HUDEP-2 (cell line): ENCODE results near the gene MRPL48.
"Not testable (repeated sequence)": the region's sequence is repeated elsewhere in the genome, so short reads cannot be mapped to it uniquely, and the experiment has no call there.

Experiments used
- DNase-seq, 76 experiments: peaks; one replicate each; lab custom pipeline; 2025; ENCODE audit not compliant: unreplicated experiment in 76 of 76; lab: John Stamatoyannopoulos, UW

Gene MRPL48

DNA sequence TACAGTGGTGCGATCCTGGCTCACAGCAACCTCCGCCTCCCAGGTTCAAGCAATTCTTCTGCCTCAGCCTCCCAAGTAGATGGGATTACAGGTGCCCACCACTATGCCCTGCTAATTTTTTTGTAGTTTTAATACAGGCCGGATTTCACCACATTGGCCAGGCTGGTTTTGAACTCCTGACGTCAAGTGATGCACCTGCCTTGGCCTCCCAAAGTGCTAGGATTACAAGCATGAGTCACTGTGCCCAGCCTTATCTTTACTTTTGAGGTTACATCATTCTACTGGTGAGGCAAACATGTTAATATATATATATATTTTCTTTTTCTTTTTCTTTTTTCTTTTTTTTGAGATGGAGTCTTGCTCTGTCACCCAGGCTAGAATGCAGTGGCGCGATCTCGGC, 16.9 kb upstream of the MRPL48 start:
- not testable (repeated sequence) for DNase-seq

DNA sequence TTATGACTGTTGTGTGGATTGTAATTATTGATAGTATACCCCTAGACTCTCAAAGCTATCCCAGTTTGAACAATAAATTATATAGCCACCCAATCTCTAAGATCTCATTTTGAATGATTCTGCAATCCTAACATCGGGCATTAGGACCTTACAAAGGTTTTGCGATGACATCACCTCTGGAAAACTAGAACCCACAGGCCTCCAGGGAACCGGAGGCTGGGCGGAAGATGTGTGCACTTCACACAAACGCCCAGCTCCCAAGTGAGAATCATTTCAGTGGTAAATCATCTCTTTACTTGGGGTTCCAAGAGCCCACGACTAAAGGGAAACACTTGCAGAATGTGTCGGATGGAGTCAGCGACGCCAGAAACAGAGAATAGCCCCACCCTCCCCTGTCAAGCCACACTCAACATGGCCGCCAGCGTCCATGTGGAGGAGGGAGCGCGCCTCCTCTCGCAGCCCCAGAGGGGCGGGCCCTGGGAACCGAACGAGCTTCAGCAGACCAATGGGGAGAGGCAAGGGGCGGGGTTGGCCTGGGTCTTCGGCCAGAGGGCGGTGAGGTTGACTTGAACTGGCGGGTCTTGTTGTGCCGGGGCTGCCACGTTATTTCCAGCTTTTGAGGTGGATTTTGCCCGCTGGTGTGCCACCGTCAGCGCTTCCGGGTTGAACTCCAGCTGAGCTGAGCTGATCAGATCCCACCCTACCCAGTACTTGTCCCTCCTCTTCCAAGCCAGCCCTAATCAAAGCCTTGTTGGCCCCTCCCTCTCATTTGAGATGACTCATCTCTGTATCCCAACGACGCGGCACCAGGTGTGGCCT, 8.4 kb upstream of the MRPL48 start:
- DNase-seq, result peak; percentile 64 to 98 (median 96)

DNA sequence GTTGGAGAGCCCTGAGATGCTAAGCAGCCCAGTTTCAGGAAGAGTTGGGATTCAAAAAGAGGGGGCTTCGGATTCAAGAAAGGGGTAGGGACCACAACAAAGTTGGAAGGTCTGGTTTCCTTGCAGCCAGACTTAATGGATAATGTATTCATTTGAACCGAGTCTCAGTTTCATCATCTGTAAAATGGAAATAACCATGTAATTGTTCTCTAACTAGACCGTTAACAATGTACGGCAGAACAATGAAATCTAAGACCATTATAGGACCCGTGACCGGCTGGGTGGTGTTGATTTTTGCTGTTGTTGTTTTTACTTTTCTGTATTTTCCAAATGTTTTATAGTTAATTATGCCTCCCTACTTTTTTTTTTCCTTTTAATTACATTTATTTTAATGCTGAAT, 6.4 kb upstream of the MRPL48 start:
- no peak for DNase-seq

DNA sequence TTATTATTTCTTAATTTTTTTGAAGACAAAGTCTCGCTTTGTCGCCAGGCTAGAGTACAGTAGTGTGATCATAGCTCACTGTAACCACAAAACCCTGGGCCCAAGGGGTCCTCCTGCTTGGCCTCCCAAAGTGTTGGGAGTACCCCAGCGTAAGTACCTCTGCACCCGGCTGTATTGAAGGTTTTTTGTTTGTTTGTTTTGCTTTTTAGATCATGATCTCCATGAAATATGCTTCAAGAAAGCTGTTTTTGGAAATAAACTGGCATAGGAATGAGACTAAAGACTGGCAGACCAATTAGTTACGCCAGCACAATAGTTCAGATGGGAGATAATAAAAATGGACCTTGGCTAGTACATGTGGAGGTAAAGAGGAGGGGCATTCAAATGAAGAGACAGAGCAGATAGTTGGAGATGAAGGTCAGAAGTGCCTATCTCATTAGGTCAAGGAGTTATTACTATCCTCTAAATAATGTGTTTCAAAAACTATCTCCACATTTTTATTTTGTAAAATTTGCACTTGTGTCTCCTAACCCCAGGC, 4.1 kb upstream of the MRPL48 start:
- DNase-seq, result no peak

DNA sequence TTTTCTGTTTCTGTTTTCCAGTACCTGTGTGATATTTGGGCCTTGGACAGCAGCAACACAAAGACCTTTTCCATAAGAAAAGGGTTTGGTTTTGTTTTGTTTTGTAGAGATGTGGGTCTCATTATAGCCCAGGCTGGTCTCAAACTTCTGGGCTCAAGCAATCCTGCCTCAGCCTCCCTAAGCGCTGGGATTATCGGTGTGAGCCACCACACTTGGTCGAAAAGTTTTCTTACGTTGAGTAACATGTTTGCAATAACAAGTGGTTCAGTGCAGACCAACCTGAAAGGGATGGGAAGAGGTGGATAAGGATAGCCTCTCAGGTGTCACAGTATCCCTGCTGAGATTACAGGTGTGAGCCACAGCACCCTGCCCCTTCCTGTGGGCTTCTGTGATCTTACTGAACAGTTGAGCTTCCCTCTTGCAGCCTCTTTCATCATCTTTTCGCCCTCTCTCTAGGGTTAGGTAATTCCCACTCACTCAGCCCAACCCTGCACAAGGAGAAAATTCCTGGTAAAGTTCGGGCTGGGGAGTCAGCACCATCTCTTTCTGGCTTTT, 3.5 kb upstream of the MRPL48 start:
- no peak for DNase-seq

DNA sequence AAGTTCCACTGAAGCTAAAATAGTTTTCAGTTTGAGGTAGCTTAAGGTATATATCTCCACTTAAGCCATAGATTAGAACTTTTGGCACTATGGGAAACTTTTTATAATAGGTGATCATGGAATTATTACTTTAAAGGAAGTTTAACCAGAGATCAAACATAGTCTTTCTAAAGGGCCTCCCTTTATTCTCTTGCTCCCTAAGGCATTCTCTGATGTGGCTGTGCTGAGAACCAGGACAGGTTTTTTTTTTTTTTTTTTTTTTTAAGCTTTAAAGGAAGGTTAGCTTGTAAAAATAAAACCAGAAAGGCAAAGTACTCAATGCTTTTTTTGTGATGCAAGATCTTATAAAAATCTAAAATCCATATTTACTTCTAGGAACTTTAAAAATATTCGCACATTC, 2.9 kb upstream of the MRPL48 start:
- DNase-seq, result no peak

DNA sequence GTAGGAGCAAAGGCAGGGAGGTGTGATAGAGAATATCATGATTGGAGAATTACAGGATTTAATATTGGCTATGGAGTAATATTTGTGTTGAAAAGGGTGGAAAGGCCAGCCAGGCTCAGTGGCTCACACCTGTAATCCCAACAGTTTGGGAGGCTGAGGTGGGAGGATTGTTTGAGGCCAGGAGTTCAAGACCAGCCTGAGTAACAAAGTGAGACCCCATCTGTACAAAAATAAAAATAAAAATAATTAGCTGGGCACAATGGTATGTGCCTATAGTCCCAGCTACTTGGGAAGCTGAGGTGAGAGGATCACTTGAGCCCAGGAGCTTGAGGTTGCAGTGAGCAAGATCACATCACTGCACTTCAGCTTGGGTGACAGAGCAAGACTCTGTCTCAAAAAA, 2.2 kb upstream of the MRPL48 start:
- not testable (repeated sequence) for DNase-seq

DNA sequence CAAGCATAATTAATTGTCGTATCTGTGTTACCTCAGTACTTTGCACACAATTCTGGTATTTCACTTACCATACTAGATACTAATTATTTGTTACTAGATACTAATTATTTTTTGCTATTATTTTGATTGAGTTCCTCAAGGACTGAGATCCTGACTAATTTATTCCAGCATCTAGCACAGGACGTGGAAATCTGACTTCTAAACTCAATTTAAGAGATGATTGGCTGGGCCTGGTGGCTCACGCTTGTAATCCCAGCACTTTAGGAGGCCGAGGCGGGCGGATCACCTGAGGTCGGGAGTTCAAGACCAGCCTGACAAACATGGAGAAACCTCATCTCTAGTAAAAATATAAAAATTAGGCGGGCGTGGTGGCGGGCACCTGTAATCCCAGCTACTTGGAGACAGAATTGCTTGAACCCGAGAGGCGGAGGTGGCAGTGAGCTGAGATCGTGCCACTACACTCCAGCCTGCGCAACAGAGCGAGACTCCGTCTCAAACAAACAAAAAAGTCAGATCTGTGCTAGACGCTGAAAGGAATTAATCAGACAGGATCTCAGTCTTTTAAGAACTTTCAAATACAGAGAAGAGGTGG, 527 bp upstream of the MRPL48 start:
- peak in 1 of 76 experiments; percentile 8 for DNase-seq

DNA sequence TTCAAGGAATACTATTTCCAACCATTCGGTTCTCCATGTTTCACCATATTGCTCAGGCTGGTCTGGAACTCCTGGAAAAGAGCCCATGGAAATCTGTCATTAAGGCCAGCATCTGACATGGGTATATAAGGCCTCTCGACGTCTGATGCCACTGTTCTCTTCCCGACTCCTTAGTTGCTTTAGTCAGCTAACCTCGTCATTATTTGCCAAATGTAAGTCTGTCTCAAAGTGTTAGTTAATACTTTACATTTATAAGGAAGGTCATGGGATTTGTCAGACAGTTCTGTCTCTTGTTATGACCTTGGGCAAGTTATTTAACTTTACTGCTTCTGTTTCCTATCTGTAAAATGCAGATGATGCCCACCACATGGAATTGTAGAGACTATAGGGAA, 1.6 kb downstream of the MRPL48 start:
- no peak for DNase-seq

DNA sequence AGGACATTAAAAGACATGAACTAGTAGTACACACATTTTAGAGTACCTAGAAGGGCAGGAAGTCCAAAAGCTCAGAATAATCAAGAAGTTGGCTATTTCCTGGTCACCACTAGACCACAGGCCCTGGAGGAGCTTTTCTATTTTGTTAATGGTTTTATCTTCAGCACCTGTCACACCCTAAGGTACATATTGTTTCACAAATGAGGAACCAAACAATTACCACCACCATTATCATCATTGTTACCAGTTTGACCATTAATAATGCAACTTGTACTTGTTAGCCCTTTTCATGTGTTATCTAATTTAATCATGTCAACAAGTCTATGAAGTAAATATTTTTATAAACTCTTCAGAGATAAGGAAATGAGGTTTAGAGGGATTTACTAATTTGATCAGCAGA, 4.9 kb downstream of the MRPL48 start:
- DNase-seq, result no peak

DNA sequence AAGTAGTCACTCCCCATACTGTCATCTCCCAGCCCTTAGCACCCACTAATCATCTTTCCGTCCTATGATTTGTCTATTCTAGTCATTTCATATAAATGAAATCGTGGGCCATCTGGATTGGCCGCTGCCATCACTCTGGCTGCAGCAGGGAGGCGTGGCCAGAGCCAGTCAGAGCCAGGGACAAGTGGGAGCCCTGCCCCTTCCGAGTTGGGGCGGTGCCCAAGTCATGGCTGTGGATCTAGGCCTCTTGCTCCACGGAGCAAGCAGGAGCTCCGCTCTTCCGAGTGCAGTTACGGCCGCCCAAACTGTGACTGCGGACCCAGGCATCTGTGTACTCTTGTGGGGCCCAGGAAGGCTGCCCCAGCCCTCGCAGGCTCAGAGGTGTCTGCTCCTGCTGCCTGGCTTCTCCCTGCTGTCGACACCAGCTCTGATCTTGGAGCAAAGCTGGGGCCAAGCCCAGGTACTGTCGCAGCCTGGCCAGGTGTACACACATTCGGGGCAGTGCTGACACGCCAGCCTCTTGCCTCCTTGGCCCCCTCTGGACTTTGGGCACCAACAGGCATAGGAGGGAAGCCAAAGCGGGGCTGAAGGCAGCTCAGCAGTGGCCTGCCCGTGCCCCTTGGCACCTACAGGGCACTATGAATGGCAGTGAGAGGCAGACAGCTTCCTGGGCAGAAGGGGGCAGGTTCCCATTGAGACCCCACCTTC, 8.4 kb downstream of the MRPL48 start:
- DNase-seq, result no peak

DNA sequence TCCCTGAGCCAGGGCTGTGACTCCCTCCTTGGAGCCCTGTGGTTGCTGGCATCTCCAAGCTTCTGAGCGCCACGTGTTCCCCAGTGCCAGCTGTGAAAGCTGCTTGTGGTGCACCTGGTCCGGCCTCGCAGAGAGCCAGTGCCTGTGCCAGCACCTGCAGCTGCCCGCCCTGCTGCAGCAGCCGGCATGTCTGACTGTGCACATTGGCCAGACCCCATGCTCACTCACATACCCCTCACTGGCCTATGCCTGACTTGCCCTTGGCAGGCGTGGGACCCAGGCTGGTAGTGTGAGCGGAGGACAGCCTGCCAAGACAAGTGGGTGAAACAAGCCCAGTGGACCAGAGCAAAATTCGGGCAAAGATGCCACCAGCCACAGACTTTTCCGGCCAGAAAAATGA, 9.8 kb downstream of the MRPL48 start:
- no peak for DNase-seq

DNA sequence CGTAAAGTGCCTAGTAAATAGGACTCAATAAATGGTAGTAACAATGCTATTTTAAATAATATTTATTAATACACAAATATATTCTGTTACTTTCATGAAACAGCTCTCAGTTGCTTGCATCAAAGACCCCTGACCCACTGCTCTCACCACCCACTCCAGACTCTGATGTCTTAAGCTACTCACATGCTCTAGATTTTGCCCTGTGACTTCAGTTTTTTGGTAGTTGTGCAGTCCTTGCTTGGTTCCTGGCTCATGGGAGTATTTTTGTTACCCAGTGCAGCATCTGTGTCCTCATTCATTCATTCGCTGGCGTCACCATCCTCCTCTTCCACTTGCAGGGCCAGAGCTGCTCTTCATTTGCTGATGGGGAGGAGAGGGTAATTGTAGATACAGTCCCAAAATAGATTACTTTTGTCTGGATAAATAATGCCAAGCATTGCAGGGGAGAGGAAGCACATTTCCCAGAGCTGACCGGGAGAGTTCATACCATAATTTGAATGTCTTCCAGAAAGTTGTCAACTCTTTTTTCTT, 12.7 kb downstream of the MRPL48 start:
- DNase-seq, result no peak

DNA sequence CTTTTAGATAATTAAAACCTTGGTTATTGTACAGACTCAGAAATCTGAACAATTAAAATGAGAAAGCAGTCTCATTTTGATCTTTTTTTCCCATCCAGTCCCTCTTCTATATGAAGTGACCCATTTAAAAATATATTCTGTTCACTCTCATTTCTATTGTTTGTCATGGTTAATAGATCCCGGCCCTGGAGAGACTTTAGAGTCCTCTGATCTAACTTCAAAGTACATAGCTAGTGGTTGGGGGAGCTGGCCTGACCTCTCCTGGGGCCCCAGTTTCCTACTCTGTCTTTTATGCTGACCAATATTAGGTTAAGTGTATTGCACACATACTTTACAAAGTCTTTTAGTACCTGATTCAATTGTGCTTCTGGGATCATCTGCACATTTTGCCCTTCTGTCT, 13.5 kb downstream of the MRPL48 start:
- DNase-seq, result no peak

DNA sequence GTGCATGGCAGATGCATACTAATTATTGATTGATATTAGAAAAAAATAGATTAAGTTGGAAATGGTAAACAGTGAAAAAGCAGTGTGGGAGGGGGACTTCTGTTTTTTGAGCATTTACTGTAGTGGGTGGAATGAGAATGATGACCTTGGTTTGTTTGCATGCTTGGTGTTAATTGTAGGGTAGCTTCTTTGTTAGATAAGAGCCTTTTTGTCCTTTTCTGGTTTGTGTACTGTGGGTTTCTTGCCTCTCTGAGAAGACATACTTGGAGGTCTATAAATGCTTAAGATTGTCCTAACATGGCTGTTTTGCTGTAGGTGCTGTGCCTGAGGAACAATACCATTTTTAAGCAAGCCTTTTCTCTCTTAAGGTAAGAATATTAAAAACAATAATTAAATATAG, 17.0 kb downstream of the MRPL48 start:
- DNase-seq, result no peak

DNA sequence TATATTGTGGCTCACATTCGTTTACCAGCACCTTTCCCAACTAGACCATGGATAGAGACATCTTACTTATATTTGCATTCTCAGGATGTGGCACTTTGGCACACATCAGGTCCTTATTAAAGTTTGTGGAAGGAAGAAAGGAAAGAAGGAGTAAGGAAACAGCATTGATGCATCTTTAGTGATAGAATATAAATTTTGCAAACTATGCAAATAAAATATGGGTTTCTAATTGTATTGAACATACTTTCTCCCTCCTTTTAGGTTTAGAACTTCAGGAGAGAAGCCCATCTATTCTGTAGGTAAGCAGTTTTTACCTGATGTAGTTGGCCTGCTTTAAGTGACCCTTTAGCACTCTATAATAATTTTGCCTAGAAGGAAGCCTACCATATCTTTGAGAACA, 20.4 kb downstream of the MRPL48 start:
- no peak for DNase-seq

DNA sequence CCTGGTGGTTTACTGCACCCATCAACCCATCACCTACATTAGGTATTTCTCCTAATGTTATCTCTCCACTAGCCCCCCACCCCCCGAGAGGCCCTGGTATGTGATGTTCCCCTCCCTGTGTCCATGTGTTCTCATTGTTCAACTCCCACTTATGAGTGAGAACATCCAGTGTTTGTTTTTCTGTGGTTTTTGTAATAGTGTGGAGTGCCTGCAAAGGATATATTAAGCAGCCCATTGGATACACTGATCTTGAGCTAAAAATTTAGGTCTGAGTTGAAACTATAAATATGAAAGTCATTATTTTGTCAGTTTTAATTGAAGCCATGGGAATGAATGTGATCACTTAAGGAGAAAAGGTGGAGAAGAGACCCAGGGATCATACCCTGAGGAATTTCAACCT, 23.0 kb downstream of the MRPL48 start:
- no peak for DNase-seq

DNA sequence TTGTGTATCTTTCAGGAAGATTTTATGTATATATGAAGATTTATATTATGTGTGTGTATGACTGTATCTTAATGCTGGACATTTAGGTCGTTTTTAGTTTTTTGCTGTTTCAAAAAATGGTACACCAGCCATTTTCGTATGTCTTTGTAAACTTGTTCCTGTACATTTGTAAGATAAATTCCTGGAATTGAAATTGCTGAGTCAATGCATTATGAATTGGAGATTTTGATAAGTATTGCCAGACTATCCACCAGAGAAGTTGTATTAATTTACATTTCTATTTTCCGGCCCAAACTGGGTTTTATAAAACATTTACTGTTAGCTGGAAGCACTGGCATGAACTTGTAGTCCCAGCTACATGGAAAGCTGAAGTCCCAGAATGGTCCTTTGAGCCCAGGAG, 24.6 kb downstream of the MRPL48 start:
- DNase-seq, result no peak

DNA sequence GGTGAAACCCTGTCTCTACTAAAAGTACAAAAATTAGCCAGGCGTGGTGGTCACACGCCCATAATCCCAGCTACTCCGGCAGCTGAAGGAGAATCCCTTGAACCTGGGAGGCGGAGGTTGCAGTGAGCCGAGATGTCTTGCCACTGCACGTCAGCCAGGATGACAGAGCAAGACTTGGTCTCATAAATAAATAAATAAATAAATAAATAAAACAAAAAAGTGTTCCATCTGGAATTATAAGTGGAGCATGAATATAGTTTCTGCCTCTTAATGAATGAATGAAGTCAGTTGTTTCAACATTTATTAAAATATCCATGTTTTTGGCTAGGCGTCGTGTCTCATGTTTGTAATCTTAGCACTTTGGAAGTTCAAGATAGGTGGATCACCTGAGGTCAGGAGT, 27.1 kb downstream of the MRPL48 start:
- no peak for DNase-seq

DNA sequence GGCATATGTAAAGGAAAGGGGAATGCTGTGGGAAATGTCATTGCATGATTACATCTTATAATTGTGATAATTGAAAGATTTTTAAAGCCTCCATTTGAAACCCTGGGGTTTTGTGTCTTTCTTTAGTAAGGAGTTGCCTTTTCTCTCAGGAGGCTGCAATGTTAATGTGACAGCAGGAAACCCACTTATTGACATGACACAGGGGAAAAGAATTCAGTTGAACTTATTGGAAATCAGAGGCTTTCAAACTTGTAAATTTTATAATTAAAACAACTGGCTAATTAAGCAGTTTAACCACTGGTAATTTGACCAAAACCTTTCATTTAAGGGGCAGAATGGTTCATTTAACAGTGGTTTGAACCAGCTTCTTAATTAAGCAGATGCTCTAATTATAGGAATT, 31.2 kb downstream of the MRPL48 start:
- DNase-seq, result no peak

DNA sequence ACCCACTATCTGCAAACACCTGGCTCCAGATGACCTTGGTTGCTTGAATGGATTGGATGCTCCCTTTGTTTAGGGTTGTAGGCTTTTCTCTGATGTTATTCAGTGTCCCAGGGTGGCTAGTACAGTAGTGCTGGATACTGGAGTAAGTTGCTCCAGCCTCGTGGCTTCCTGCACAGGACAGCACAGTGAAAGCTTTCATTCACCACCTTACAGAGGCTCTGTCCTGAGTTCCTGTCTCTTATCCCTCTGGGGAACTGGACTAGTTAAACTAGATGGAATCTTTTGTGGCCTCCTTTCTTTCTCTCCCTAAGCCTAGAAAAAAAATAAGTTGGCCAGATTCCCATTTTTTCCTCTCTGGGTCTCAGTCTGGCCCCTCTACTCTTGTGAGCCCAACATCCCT, 42.6 kb downstream of the MRPL48 start:
- DNase-seq, result no peak
